Sigmoid colon (tissue), 4 donors: ENCODE data around the gene BRD2.
"Not testable (repeated sequence)": the region's sequence is repeated elsewhere in the genome, so short reads cannot be mapped to it uniquely, and the experiment has no call there.

Experiments used
- CTCF ChIP-seq, 4 experiments: fragments of 450-650 bp in 3 of 4; fragments of 200-600 bp in 1 of 4; IDR thresholded peaks; one replicate each; pipeline ENCODE4 v1.5.1; 2016 to 2019; ENCODE audit warnings: antibody characterized with exemption in 4 of 4, mild to moderate bottlenecking in 3 of 4, moderate library complexity in 2 of 4
- EP300 ChIP-seq, 4 donors: sonication (generic); formaldehyde crosslinking; IDR thresholded peaks; one replicate each; pipeline ENCODE4 v1.6.1; 2017; ENCODE audit warnings: antibody characterized with exemption in 4 of 4
- POLR2A ChIP-seq, 2 donors: fragments of 450-650 bp; IDR thresholded peaks; one replicate each; pipeline ENCODE4 v1.6.1; 2016; ENCODE audit warnings: antibody characterized with exemption in 2 of 2, mild to moderate bottlenecking in 2 of 2, moderate library complexity in 2 of 2
- POLR2AphosphoS5 ChIP-seq, 4 donors: sonication (generic); formaldehyde crosslinking; IDR thresholded peaks; one replicate each; pipeline ENCODE4 v1.6.1; 2017; ENCODE audit warnings: antibody characterized with exemption in 4 of 4

- not testable (repeated sequence) for TF ChIP-seq POLR2A, CTCF, EP300, POLR2AphosphoS5 (IDR thresholded peaks at IDR 0.05)
Observed at GRCh38 chr6:32942555-32943123, 25.8 kb upstream of the BRD2 start.
